ENCODE results near the gene PLA2G4A.

- TF ChIP-seq CTCF (IDR thresholded peaks at IDR 0.05) (no peak), POLR2A (IDR thresholded peaks at IDR 0.05) (no peak)
Observed at GRCh38 chr1:186899577-186899976, 70.8 kb downstream of the PLA2G4A start.
